Ramos (cell line): ENCODE data around the gene SENP7.
"Not testable (repeated sequence)": the region's sequence is repeated elsewhere in the genome, so short reads cannot be mapped to it uniquely, and the experiment has no call there.

Source experiments
- in situ Hi-C: fragments of 300-500 bp; cut with MboI; formaldehyde crosslinking; loops from one replicate; pipeline ENCODE4 v1.14.3; 2022; ENCODE audit warnings: low sequenced_read_pairs; ENCODE audit not compliant: unreplicated experiment

The SENP7 gene

GRCh38 chr3:101377796-101378195 lies 135.2 kb downstream of the SENP7 start:
- in situ Hi-C loops: no loop called here

GRCh38 chr3:101377209-101377608 lies 135.8 kb downstream of the SENP7 start:
- in situ Hi-C loops: no loop called here

- in situ Hi-C loops: no loop called here
Observed at GRCh38 chr3:101375586-101375985, 137.4 kb downstream of the SENP7 start.

- in situ Hi-C loops: no loop called here
Observed at GRCh38 chr3:101362406-101362805, 150.6 kb downstream of the SENP7 start.

- in situ Hi-C loops: no loop called here
Observed at GRCh38 chr3:101351829-101352228, 161.2 kb downstream of the SENP7 start.

GRCh38 chr3:101340591-101340990 lies 172.4 kb downstream of the SENP7 start:
- in situ Hi-C loops: no loop called here

- in situ Hi-C loops: no loop called here
Observed at GRCh38 chr3:101333883-101334282, 179.1 kb downstream of the SENP7 start.

- in situ Hi-C loops: no loop called here
Observed at GRCh38 chr3:101329016-101329673, 183.9 kb downstream of the SENP7 start.

- in situ Hi-C loops: no loop called here
Observed at GRCh38 chr3:101325393-101326134, 187.4 kb downstream of the SENP7 start.

GRCh38 chr3:101320475-101320874 lies 192.5 kb downstream of the SENP7 start, which contains the start of gene IMPG2:
IMPG2 (minus strand) TSS chr3:101320575; CDS start chr3:101320372, 203 bp downstream.
- in situ Hi-C loops: no loop called here

GRCh38 chr3:101319531-101319930 lies 193.5 kb downstream of the SENP7 start:
- in situ Hi-C loops: no loop called here

GRCh38 chr3:101312545-101312944 lies 200.5 kb downstream of the SENP7 start:
- in situ Hi-C loops: no loop called here

- in situ Hi-C loops: no loop called here
Observed at GRCh38 chr3:101311676-101312075, 201.3 kb downstream of the SENP7 start.

GRCh38 chr3:101310978-101311375 lies 202.0 kb downstream of the SENP7 start:
- in situ Hi-C loops: no loop called here

- in situ Hi-C loops: not testable (repeated sequence)
Observed at GRCh38 chr3:101308147-101308772, 204.8 kb downstream of the SENP7 start.

- in situ Hi-C loops: no loop called here
Observed at GRCh38 chr3:101303836-101304235, 209.2 kb downstream of the SENP7 start.

- in situ Hi-C loops: no loop called here
Observed at GRCh38 chr3:101303089-101303731, 209.8 kb downstream of the SENP7 start.

- in situ Hi-C loops: no loop called here
Observed at GRCh38 chr3:101300073-101300472, 212.9 kb downstream of the SENP7 start.

- in situ Hi-C loops: no loop called here
Observed at GRCh38 chr3:101292027-101292426, 221.0 kb downstream of the SENP7 start.

GRCh38 chr3:101288294-101288693 lies 224.7 kb downstream of the SENP7 start:
- in situ Hi-C loops: no loop called here

- in situ Hi-C loops: no loop called here
Observed at GRCh38 chr3:101284757-101285156, 228.3 kb downstream of the SENP7 start.
